Measurements from ENCODE around the gene LIAS. TPM values are rescaled to one million over a fixed set of nuclear protein-coding genes. Genes with fewer than 3 reads are reported as not detected.
A peak's percentile ranks its signal among the peaks of the same experiment; 100 is the strongest.

The LIAS gene
- total and polyA plus RNA-seq, 2 of the 13 experiments (the other 11 are each of a cell fraction or from before 2014, with no cell fraction given), result 16.0 to 16.6 TPM

DNA sequence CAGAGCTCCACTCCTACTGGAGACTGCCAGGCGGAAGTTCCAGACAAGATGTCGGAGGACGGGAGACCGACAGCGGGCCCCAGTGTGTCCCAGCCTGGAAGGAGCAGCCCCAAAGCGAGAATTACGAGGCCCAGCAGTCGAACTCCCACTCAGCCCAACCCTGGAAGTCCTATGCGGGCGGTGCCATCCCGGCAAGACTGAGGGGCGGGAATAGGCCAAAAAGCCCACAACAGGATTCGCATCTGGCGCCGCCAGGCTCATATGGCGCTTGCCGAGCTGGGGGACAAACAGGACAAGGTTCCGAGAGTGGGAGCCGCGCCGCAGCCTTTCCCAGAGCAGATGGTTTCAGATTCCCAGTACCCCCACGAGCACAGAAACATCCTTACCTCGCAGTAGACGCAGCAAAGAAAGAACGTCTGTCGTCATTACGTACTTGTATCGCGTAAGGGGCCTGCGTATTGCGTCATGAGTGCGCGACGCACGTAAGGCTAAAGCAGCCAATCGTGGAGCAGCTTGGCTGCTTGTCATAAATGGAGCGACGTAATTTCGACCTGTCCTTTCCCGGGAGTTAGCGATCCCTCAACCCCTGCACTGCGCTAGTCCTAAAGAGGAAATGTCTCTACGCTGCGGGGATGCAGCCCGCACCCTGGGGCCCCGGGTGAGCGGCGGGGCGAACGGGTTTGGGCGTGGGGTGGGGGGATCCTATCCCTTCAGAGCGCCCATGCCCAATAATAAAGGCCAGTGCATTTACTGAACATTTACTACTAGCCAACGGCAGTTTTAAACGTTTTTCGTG is at the start of gene LIAS, which contains the start of gene RPL9 (continued):
- TF ChIP-seq, protein P1, sequence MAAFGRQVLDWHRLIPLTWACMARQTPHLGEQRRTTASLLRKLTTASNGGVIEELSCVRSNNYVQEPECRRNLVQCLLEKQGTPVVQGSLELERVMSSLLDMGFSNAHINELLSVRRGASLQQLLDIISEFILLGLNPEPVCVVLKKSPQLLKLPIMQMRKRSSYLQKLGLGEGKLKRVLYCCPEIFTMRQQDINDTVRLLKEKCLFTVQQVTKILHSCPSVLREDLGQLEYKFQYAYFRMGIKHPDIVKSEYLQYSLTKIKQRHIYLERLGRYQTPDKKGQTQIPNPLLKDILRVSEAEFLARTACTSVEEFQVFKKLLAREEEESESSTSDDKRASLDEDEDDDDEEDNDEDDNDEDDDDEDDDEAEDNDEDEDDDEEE (CRISPR knock-in tag; IDR thresholded peaks at IDR 0.05), result peak; percentile 86; the same call in 1 of the 2 replicates
- TF ChIP-seq SNAI1 (CRISPR knock-in tag; IDR thresholded peaks at IDR 0.05; ENCODE audit: borderline replicate concordance) (peak; percentile 87; the same call in 1 of the 2 replicates), ZNF660 (CRISPR knock-in tag; IDR thresholded peaks at IDR 0.05; ENCODE audit: borderline replicate concordance, low read depth) (no peak), ZNF329 (CRISPR knock-in tag; IDR thresholded peaks at IDR 0.05; ENCODE audit: low read depth) (no peak; the same call in 1 of the 2 replicates), ZFP36L2 (CRISPR knock-in tag; IDR thresholded peaks at IDR 0.05) (no peak), CREBL2 (CRISPR knock-in tag; IDR thresholded peaks at IDR 0.05; ENCODE audit: borderline replicate concordance) (no peak; the same call in 1 of the 2 replicates), E2F2 (CRISPR knock-in tag; IDR thresholded peaks at IDR 0.05; ENCODE audit: borderline replicate concordance) (no peak), CCAR2 (optimal IDR thresholded peaks at IDR 0.05; ENCODE audit: low read depth, low read length) (no peak), SIX4 (CRISPR knock-in tag; IDR thresholded peaks at IDR 0.05) (peak; percentile 68), JUND (CRISPR knock-in tag; IDR thresholded peaks at IDR 0.05) (peak; percentile 68; the same call in 1 of the 2 replicates), KDM4B (CRISPR knock-in tag; IDR thresholded peaks at IDR 0.05) (no peak), NFRKB (IDR thresholded peaks at IDR 0.05) (0 out of 2 replicates have a peak, but pooled peaks have one; percentile 36), ZNF574 (CRISPR knock-in tag; IDR thresholded peaks at IDR 0.05) (peak; percentile 83; the same call in 1 of the 2 replicates), ZNF383 (CRISPR knock-in tag; IDR thresholded peaks at IDR 0.05; ENCODE audit: borderline replicate concordance) (no peak), ZNF83 (CRISPR knock-in tag; IDR thresholded peaks at IDR 0.05; ENCODE audit: borderline replicate concordance) (no peak), TBP (CRISPR knock-in tag; IDR thresholded peaks at IDR 0.05) (peak; percentile 35; the same call in 1 of the 2 replicates), TCF7L2 (IDR thresholded peaks at IDR 0.05; ENCODE audit: low read depth, low read length) (no peak), GABPA (IDR thresholded peaks at IDR 0.05; ENCODE audit: low read depth, low read length) (no peak), GABPA (CRISPR knock-in tag; IDR thresholded peaks at IDR 0.05; ENCODE audit: low read depth) (peak; percentile 57; the same call in 1 of the 2 replicates)
- TF ChIP-seq, protein P2, sequence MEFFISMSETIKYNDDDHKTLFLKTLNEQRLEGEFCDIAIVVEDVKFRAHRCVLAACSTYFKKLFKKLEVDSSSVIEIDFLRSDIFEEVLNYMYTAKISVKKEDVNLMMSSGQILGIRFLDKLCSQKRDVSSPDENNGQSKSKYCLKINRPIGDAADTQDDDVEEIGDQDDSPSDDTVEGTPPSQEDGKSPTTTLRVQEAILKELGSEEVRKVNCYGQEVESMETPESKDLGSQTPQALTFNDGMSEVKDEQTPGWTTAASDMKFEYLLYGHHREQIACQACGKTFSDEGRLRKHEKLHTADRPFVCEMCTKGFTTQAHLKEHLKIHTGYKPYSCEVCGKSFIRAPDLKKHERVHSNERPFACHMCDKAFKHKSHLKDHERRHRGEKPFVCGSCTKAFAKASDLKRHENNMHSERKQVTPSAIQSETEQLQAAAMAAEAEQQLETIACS (CRISPR knock-in tag; IDR thresholded peaks at IDR 0.05), result 0 out of 2 replicates have a peak, but pooled peaks have one; percentile 21
- TF ChIP-seq, protein P3, sequence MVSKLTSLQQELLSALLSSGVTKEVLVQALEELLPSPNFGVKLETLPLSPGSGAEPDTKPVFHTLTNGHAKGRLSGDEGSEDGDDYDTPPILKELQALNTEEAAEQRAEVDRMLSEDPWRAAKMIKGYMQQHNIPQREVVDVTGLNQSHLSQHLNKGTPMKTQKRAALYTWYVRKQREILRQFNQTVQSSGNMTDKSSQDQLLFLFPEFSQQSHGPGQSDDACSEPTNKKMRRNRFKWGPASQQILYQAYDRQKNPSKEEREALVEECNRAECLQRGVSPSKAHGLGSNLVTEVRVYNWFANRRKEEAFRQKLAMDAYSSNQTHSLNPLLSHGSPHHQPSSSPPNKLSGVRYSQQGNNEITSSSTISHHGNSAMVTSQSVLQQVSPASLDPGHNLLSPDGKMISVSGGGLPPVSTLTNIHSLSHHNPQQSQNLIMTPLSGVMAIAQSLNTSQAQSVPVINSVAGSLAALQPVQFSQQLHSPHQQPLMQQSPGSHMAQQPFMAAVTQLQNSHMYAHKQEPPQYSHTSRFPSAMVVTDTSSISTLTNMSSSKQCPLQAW (CRISPR knock-in tag; IDR thresholded peaks at IDR 0.05), result no peak; the same call in 1 of the 2 replicates

All from HepG2 (cell line).